ENCODE data around the gene ETHE1.

ETHE1 gene, protein sequence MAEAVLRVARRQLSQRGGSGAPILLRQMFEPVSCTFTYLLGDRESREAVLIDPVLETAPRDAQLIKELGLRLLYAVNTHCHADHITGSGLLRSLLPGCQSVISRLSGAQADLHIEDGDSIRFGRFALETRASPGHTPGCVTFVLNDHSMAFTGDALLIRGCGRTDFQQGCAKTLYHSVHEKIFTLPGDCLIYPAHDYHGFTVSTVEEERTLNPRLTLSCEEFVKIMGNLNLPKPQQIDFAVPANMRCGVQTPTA

DNA sequence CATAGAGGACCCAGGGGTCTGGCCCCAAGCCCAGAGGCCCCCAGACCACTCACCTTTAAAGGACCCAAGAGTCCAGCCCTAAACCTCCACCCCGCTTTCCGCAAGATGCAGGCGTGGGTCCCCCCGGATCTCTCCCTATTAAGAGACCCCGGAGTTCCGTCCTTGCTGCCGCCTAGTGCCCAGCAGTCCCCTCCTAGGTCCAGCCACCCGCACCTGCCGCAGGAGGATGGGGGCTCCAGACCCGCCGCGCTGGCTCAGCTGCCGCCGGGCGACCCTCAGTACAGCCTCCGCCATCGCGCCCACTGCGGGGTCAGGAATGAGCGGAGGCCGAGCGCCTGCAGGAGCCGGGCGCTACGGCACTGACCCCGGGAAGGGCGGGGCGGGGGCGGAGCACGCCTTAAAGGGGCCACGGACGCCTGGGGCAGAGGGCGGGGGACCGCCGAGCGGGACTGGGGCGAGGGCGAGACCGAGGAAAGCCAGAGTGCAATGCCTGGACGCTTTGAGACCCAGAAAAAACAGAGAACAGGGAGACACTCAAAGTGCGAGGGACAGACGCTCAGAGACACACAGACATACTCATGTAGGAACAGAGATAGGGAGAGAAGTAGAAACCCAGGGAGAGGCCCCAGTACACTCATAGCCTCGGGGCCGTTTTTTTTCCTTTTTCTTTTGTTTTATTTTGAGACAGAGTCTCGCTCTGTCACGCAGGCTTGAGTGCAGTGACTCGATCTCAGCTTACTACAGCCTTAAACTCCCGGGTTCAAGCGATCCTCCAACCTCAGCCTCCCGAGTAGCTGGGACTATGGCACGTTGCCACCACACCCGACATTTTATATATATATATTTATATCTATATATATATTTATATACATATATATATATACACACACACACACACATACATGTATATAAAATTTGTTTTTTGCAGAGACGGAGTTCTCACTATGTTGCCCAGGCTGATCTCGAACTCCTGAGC lies at the start of gene ETHE1:
Gene ETHE1 (minus strand): TSS at position 318 of the 976 bp plus-strand sequence. CDS start 24 bp downstream, at position 294.
- in situ Hi-C loops (cut with MboI; ENCODE audit: low sequenced_read_pairs), result no loop called here

DNA sequence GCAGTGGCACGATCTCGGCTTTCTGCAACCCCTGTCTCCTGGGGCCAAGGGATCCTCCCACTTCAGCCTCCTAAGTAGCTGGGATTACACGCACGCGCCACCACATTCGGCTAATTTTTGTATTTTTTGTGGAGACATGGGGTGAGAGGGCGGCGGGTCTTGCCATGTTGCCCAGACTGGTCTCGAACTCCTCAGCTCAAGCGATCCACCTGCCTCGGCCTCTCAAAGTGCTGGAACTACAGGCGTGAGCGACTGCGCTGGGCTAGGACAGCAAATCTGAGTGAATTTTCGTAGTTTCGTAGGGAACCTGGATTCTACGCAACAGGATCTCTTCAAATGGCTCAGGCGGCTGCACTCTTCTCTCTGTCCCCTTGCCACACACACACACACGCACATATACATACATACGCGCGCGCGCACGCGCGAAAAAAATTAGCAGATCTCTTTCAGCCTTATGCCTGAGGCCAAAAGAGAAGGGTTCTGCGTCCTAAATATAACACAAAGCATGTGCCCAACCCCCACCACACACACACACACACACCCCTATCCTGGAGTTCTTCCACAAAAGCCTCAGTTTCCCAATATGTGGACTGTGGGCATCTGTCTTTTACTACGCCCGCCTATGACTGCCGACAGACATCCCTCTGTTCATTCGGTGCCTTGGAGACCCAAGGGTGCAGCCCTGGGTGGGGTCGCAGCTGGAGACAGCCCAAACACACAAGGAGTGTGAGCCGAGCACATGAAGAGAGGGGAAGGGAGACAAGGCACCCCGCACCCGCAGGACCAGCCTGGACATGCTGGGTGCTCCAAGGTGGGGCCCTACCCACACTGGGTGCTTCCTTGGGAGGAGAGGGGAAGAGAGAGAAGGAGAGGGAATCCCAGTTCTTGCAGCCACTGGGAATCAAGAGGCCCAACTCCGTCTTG lies 49.2 kb upstream of the ETHE1 start:
- in situ Hi-C loops (cut with MboI; ENCODE audit: low sequenced_read_pairs), result no loop called here

DNA sequence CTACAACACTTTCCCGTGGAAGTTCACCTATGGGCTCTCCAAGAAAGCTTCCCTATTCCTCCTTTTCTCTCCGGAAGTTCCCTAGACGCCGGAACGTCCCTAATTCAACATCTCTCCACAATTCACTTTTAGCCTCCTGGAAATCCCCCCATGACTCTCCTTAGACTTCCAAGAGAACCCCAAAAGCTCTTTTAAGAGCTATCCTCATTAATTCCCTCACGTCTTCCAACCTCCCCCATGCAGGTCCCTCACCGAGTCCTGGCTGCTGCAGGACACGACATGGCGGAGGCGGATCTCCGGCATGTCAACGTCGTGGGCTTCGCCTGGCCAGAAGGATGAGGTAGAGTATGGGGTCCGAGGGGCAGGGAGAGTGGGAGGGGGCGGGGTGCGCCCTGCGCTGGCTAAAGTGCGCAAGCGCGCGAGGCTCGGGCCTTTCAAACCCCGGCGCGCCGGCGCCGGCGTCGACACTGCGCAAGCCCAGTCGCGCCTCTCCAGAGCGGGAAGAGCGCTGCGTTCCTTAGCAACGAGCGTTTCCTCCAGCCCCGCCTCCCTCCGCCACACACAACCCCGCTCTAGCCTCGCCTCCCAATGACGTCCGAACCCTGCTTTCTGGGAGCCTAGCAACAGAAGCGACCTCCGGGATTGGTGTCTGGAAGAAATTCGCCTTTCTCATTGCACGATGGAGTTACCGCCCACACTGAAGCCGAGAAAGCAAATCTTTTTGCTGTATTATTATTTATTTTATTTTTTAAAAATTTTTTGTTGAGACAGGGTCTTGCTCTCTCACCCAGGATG lies 48.4 kb upstream of the ETHE1 start, which contains the start of the genes PINLYP and XRCC1:
Gene PINLYP (plus strand): TSS at position 646 of the 795 bp plus-strand sequence. CDS start 1,391 bp downstream, outside the sequence.
Gene XRCC1 (minus strand): TSS at position 372 of the 795 bp plus-strand sequence. CDS start 69 bp downstream, at position 303.
- in situ Hi-C loops (cut with MboI; ENCODE audit: low sequenced_read_pairs), result no loop called here

GRCh38 chr19:43574424-43575155 lies 47.6 kb upstream of the ETHE1 start:
- in situ Hi-C loops (cut with MboI; ENCODE audit: low sequenced_read_pairs), result no loop called here

DNA sequence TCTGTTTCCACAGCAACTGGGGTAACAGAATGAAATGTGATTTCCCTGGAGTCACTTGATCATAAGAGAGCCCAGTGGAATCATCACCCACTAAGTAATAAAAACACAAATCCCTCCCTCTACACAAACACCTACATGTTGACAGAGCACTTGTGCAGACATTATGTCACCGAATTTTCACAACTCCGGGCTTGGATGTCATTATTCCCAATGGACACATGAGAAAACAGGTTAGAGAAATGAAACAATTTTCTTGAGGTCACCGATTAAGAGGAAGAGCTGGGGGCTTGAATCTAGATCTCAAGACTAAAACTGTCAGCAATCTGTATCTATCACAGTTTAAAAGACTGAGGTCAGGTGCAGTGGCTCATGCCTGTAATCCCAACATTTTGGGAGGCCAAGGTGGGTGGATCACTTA lies 45.2 kb upstream of the ETHE1 start:
- in situ Hi-C loops (cut with MboI; ENCODE audit: low sequenced_read_pairs), result no loop called here

DNA sequence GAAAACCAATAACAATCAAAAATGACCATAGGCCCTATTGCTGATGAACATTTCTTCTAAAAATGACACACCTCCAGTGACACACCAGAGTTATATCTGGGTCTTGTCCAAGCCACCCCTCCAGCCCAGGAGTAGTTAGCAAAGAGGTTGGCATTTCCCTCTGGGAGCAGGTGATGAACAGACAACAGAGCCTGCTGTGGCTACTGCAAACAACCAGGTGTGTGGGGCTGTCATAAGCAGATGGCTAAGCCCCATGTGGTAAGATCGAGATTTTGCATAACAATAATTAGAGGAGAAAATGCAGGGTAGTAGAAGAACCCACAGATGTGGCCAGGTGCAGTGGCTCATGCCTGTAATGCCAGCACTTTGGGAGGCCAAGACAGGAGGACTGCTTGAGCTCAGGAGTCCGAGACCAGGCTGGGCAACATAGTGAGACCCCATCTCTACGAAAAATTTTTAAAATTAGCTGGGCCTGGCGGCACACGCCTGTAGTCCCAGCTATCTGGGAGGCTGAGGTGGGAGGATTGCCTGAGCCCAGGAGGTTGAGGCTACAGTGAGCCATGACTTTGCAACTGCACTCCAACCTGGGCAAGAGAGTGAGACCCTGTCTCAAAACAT lies 43.3 kb upstream of the ETHE1 start:
- in situ Hi-C loops (cut with MboI; ENCODE audit: low sequenced_read_pairs), result no loop called here

- in situ Hi-C loops (cut with MboI; ENCODE audit: low sequenced_read_pairs), result no loop called here
These were observed 42.7 kb upstream of the ETHE1 start for GRCh38 chr19:43569657-43570056.

- in situ Hi-C loops (cut with MboI; ENCODE audit: low sequenced_read_pairs), result no loop called here
These were observed 37.8 kb upstream of the ETHE1 start for GRCh38 chr19:43564800-43565199.

GRCh38 chr19:43563816-43564457 lies 36.9 kb upstream of the ETHE1 start:
- in situ Hi-C loops (cut with MboI; ENCODE audit: low sequenced_read_pairs), result no loop called here

- in situ Hi-C loops (cut with MboI; ENCODE audit: low sequenced_read_pairs), result no loop called here
These were observed 35.8 kb upstream of the ETHE1 start for GRCh38 chr19:43562698-43563241.

DNA sequence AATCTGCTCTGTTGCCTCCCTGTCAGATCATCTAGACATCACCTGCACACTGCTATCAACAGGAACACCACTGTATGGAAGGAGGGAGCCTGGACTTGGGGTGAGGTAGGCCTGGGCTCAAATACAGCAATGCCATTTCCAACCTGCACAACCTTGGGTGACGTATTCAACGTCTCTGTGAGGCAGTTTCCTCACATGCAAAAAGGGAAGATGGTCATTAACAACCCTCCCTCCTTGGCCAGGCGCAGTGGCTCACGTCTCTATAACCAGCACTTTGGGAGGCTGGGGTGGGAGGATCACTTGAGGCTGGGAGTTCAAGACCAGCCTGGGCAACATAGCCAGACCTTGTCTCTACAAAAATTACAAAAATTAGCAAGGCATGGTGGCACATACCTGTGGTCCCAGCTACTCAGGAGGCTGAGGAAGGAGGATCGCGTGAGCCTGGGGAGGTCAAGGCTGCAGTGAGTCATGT lies 35.3 kb upstream of the ETHE1 start:
- in situ Hi-C loops (cut with MboI; ENCODE audit: low sequenced_read_pairs), result no loop called here

GRCh38 chr19:43561139-43561970 lies 34.4 kb upstream of the ETHE1 start:
- in situ Hi-C loops (cut with MboI; ENCODE audit: low sequenced_read_pairs), result no loop called here

DNA sequence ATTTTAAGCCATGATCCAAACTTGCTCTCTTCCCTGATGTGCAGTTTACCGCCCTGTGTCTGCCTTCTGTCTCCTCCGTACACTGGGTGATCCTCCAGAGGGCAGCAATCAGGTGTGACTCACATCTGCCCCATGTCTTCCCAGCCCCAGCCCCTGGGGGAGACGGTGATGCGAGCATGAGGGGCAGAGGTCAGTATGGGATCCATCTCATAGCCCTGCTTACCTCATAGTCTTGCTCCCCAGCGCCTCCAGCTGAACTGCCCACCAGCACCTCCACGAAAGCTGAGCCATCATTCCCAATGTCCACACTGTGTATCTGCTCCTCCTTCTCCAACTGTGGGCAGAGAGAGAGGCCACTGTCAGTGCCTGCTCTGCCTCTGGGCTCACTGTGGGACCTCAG lies 33.7 kb upstream of the ETHE1 start:
- in situ Hi-C loops (cut with MboI; ENCODE audit: low sequenced_read_pairs), result no loop called here

DNA sequence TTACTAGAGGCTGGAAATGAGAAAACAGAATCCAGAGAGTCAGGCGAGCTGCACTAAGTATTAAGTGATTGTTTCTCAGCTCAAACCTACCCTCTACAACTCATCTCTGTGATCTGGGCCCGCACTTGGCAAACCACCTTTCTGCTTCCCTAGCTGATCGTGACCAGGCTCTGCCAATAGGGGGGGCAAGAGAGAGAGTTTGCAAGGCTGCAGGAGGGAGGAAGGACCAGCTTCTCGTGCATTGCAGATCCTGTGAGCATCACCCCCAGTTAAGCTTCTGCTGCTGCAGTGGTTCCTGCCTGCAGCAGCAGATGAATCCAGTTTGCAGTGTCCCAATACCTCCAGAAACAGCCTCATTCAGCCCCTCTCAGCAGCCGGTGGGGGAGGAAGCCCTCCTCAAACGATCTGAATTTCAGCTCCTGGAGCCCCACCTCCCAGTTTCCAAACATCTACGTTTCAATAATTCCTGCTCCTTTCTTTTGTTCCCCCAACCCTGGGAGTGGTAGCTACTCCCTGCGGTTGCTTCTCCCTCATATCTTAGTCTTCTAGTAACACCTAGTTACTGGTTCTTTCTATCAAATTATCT lies 28.3 kb upstream of the ETHE1 start:
- in situ Hi-C loops (cut with MboI; ENCODE audit: low sequenced_read_pairs), result no loop called here

DNA sequence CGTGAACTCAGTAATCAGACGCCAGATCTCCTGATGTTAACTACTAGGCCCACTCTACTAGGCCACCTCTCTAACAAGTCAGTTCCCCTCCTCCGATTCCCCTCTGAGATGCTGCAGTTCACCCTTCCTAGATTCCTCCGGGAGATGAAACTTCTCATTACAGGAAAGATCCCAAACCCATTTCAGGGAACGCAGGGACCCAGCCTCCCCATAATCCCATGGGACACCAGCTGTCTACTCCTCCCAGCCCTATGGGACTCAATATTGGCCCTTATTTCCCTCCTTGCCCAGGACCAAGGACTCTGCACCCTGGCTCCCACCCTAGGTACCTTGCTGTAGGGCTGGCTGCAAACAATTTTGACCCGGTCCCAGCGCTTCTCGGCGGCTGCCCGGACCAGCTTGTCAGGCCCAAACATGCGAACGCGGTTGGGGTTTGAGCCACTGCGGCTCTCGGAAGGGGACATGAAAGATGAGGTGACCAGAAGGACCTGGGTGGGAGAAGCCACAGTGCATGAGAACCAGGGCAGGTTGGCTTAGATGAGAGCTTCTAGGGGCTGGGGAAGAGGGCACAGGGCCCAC lies 27.4 kb upstream of the ETHE1 start:
- in situ Hi-C loops (cut with MboI; ENCODE audit: low sequenced_read_pairs), result no loop called here

DNA sequence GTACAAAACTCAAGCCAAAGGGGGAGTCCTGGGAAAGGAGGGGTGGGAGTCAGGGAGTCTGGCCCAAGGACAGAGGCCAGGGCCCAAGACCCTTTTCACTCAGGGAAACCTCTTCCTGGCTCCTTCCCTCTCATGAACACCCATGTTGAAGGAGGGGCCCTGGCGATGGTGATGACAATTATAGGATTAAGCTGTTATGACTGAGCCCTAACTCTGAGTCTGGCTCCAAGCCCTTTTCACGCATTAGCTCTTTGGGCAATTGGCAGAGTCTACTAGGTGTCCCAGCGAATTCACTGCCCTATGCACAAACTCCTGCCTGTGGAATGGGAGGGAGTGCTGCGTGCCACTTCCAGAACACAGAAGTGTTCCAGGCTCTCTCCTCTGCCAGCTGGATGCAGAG lies 26.7 kb upstream of the ETHE1 start:
- in situ Hi-C loops (cut with MboI; ENCODE audit: low sequenced_read_pairs), result no loop called here
